SU-DHL-6 (cell line): ENCODE data around the gene AQP12B.
"Not testable (repeated sequence)": the region's sequence is repeated elsewhere in the genome, so short reads cannot be mapped to it uniquely, and the experiment has no call there.

ENCODE experiments used
- H2AFZ ChIP-seq: fragments of 200-600 bp; sonication (generic); 2 replicates; pipeline ENCODE4 v1.6.1; 2014; ENCODE audit warnings: low read depth, mild to moderate bottlenecking, moderate library complexity, mixed read lengths, antibody characterized with exemption, low read length; ENCODE audit not compliant: severe bottlenecking
- H3F3A ChIP-seq: fragments of 200-600 bp; shearing (Covaris generic); 2 replicates; pipeline ENCODE4 v1.6.0; 2016; ENCODE audit warnings: antibody characterized with exemption, mild to moderate bottlenecking; ENCODE audit not compliant: insufficient read depth
- H3K27ac ChIP-seq: fragments of 200-600 bp; sonication (generic); 2 replicates; pipeline ENCODE4 v1.5.1; 2016; ENCODE audit warnings: low read depth, mild to moderate bottlenecking, low read length, moderate library complexity, mixed read lengths
- H3K27me3 ChIP-seq: fragments of 200-600 bp; sonication (generic), shearing (Covaris generic); 2 replicates; pipeline ENCODE4 v1.6.0; 2014; ENCODE audit warnings: mild to moderate bottlenecking, low read length
- H3K36me3 ChIP-seq: fragments of 200-600 bp; sonication (generic); 2 replicates; pipeline ENCODE4 v1.6.1; 2014; ENCODE audit warnings: mild to moderate bottlenecking, low read length, mixed read lengths
- H3K4me2 ChIP-seq: fragments of 300-600, 200-600 bp; shearing (Covaris generic), sonication (generic); 2 replicates; pipeline ENCODE4 v1.6.0; 2014; ENCODE audit warnings: low read length, low read depth, mild to moderate bottlenecking; ENCODE audit not compliant: poor library complexity, severe bottlenecking
- H3K4me3 ChIP-seq: fragments of 200-600 bp; sonication (generic); 2 replicates; pipeline ENCODE4 v1.5.1; 2014; ENCODE audit warnings: antibody characterized with exemption, low read length, mild to moderate bottlenecking, mixed read lengths; ENCODE audit not compliant: insufficient read depth, poor library complexity, severe bottlenecking
- H3K79me2 ChIP-seq: fragments of 200-600 bp; sonication (generic); 2 replicates; pipeline ENCODE4 v1.6.1; 2014; ENCODE audit warnings: mild to moderate bottlenecking, low read length, moderate library complexity; ENCODE audit not compliant: insufficient read depth
- H3K9ac ChIP-seq: fragments of 200-600 bp; sonication (generic); 2 replicates; pipeline ENCODE4 v1.7.0; 2014; ENCODE audit warnings: mild to moderate bottlenecking, low read length
- H3K9me2 ChIP-seq: fragments of 200-600 bp; sonication (generic); replicated peaks from 2 replicates; pipeline ENCODE4 v1.6.1; 2014; ENCODE audit warnings: low read length; ENCODE audit not compliant: insufficient read depth
- H3K9me3 ChIP-seq: fragments of 200-600 bp; sonication (generic); 2 replicates; pipeline ENCODE4 v1.6.1; 2014; ENCODE audit warnings: low read length, mixed read lengths; ENCODE audit not compliant: insufficient read depth
- H4K20me1 ChIP-seq: fragments of 200-600 bp; sonication (generic); 2 replicates; pipeline ENCODE4 v1.6.1; 2014; ENCODE audit warnings: low read depth, mild to moderate bottlenecking, antibody characterized with exemption, low read length, moderate library complexity, mixed read lengths
- CTCF ChIP-seq: fragments of 200-600 bp; sonication (generic); IDR thresholded peaks from one replicate; pipeline ENCODE4 v1.5.1; 2017; ENCODE audit warnings: antibody characterized with exemption, mild to moderate bottlenecking, low read length, moderate library complexity; ENCODE audit not compliant: insufficient read depth, poor library complexity, severe bottlenecking
- EZH2phosphoT487 ChIP-seq: fragments of 200-600 bp; sonication (generic), shearing (Covaris generic); conservative IDR thresholded peaks from 2 replicates; pipeline ENCODE4 v1.6.1; 2018; ENCODE audit warnings: mild to moderate bottlenecking, antibody characterized with exemption, low read length, moderate library complexity, mixed read lengths

AQP12B gene

GRCh38 chr2:240686460-240686859 lies 3.8 kb upstream of the AQP12B start:
- no peaks in the 10 kb centered on the region for H3K79me2 ChIP-seq
- no peak overlapping the region for H3K4me2 ChIP-seq

GRCh38 chr2:240685771-240686371 lies 3.2 kb upstream of the AQP12B start:
- TF ChIP-seq CTCF (no peak), EZH2phosphoT487 (no peak)
- Histone ChIP-seq H3K9me2 (no peaks in the 10 kb centered on the region), H3K9me3 (no peaks in the 10 kb centered on the region), H3K27me3 (no peaks in the 10 kb centered on the region), H4K20me1 (no peaks in the 10 kb centered on the region), H3F3A (no peaks in the 10 kb centered on the region), H3K4me3 (no peak overlapping the region), H3K36me3 (no peaks in the 10 kb centered on the region), H2AFZ (no peak overlapping the region), H3K79me2 (no peaks in the 10 kb centered on the region), H3K9ac (no peak overlapping the region), H3K4me2 (no peak overlapping the region), H3K27ac (no peak overlapping the region)

More at GRCh38 chr2:240686460-240686859, 3.8 kb upstream of the AQP12B start:
- no peaks in the 10 kb centered on the region for H3K9me2 ChIP-seq
- H3K9ac ChIP-seq: no peak overlapping the region
- no peak overlapping the region for H2AFZ ChIP-seq
- no peak overlapping the region for H3K4me3 ChIP-seq
- H3K36me3 ChIP-seq: no peaks in the 10 kb centered on the region
- no peak overlapping the region for H3K27ac ChIP-seq
- H3K27me3 ChIP-seq: no peaks in the 10 kb centered on the region
- TF ChIP-seq CTCF (no peak), EZH2phosphoT487 (no peak)
- H3K9me3 ChIP-seq: no peaks in the 10 kb centered on the region
- no peaks in the 10 kb centered on the region for H4K20me1 ChIP-seq
- no peaks in the 10 kb centered on the region for H3F3A ChIP-seq

- H3K36me3 ChIP-seq, H3K9ac ChIP-seq, H3K79me2 ChIP-seq, H3K27me3 ChIP-seq, H3K9me3 ChIP-seq, H3K4me3 ChIP-seq, H3K9me2 ChIP-seq, H4K20me1 ChIP-seq, H2AFZ ChIP-seq, H3F3A ChIP-seq, H3K27ac ChIP-seq, H3K4me2 ChIP-seq: not testable (repeated sequence)
Observed at GRCh38 chr2:240683980-240684728, 1.5 kb upstream of the AQP12B start.

GRCh38 chr2:240683329-240683979 lies 769 bp upstream of the AQP12B start:
- H3K4me3 ChIP-seq, H3K9me2 ChIP-seq, H3K9ac ChIP-seq, H3K4me2 ChIP-seq, H4K20me1 ChIP-seq, H3K36me3 ChIP-seq, H3K27me3 ChIP-seq, H3K9me3 ChIP-seq, H2AFZ ChIP-seq, H3K79me2 ChIP-seq, H3F3A ChIP-seq, H3K27ac ChIP-seq: not testable (repeated sequence)

GRCh38 chr2:240680185-240680584 lies 2.5 kb downstream of the AQP12B start:
- H3K27me3 ChIP-seq: not testable (repeated sequence)

GRCh38 chr2:240678909-240679308 lies 3.8 kb downstream of the AQP12B start:
- H3K9me2 ChIP-seq, H3K36me3 ChIP-seq, H3K27ac ChIP-seq, H3K27me3 ChIP-seq, H3K4me2 ChIP-seq, H3F3A ChIP-seq, H2AFZ ChIP-seq, H4K20me1 ChIP-seq, H3K79me2 ChIP-seq, H3K9ac ChIP-seq, H3K9me3 ChIP-seq, H3K4me3 ChIP-seq: not testable (repeated sequence)

More at GRCh38 chr2:240680185-240680584, 2.5 kb downstream of the AQP12B start:
- not testable (repeated sequence) for H3K4me2 ChIP-seq, H3K9ac ChIP-seq, H3K9me2 ChIP-seq, H3K4me3 ChIP-seq, H2AFZ ChIP-seq, H3K79me2 ChIP-seq, H4K20me1 ChIP-seq, H3K27ac ChIP-seq, H3K36me3 ChIP-seq, H3K9me3 ChIP-seq, H3F3A ChIP-seq
